Loucy (cell line): ENCODE results near the gene PPARGC1A.

Experiments used
- H2AFZ ChIP-seq: fragments of 200-600 bp; sonication (generic); 2 replicates; pipeline ENCODE4 v1.6.0; 2016; ENCODE audit warnings: antibody characterized with exemption, mild to moderate bottlenecking, low read length, moderate library complexity
- H3F3A ChIP-seq: fragments of 200-600 bp; 2 replicates; pipeline ENCODE4 v1.6.0; 2016; ENCODE audit warnings: antibody characterized with exemption, low read depth, mild to moderate bottlenecking
- H3K27me3 ChIP-seq: fragments of 200-600 bp; sonication (generic); 2 replicates; pipeline ENCODE4 v1.6.1; 2014; ENCODE audit warnings: low read length, mild to moderate bottlenecking; ENCODE audit not compliant: insufficient read depth, poor library complexity, severe bottlenecking
- H3K36me3 ChIP-seq: fragments of 200-600 bp; sonication (generic); 2 replicates; pipeline ENCODE4 v1.6.1; 2016; ENCODE audit warnings: low read length; ENCODE audit not compliant: insufficient read depth
- H3K4me1 ChIP-seq: fragments of 200-600 bp; sonication (generic); 2 replicates; pipeline ENCODE4 v1.5.1; 2014; ENCODE audit warnings: low read length, mild to moderate bottlenecking; ENCODE audit not compliant: insufficient read depth, poor library complexity, severe bottlenecking
- H3K4me2 ChIP-seq: fragments of 200-600 bp; sonication (generic); 2 replicates; pipeline ENCODE4 v1.6.0; 2014; ENCODE audit warnings: antibody characterized with exemption, low read length, low read depth, mild to moderate bottlenecking; ENCODE audit not compliant: poor library complexity, severe bottlenecking
- H3K4me3 ChIP-seq: fragments of 200-600 bp; sonication (generic); 2 replicates; pipeline ENCODE4 v1.5.1; 2014; ENCODE audit warnings: low read length, mild to moderate bottlenecking, mixed read lengths; ENCODE audit not compliant: poor library complexity, severe bottlenecking
- H3K79me2 ChIP-seq: fragments of 200-600 bp; sonication (generic); 2 replicates; pipeline ENCODE4 v1.6.1; 2014; ENCODE audit warnings: low read length; ENCODE audit not compliant: insufficient read depth
- H3K9ac ChIP-seq: fragments of 200-600 bp; sonication (generic); 2 replicates; pipeline ENCODE4 v1.6.0; 2014; ENCODE audit warnings: mild to moderate bottlenecking, low read depth, low read length, moderate library complexity; ENCODE audit not compliant: poor library complexity, severe bottlenecking
- H3K9me2 ChIP-seq: fragments of 200-600 bp; sonication (generic); replicated peaks from 2 replicates; pipeline ENCODE4 v1.6.1; 2016; ENCODE audit warnings: low read depth, low read length, mixed read lengths
- H3K9me3 ChIP-seq: fragments of 200-600 bp; sonication (generic); 2 replicates; pipeline ENCODE4 v1.6.1; 2014; ENCODE audit warnings: mild to moderate bottlenecking, antibody characterized with exemption, low read length, low read depth; ENCODE audit not compliant: insufficient read depth
- H4K20me1 ChIP-seq: fragments of 200-600 bp; sonication (generic); 2 replicates; pipeline ENCODE4 v1.6.0; 2014; ENCODE audit warnings: antibody characterized with exemption, low read length, mild to moderate bottlenecking; ENCODE audit not compliant: insufficient read depth, poor library complexity, severe bottlenecking
- EZH2phosphoT487 ChIP-seq: fragments of 200-600 bp; IDR thresholded peaks from 2 replicates; pipeline ENCODE4 v1.6.1; 2018; ENCODE audit warnings: antibody characterized with exemption, mild to moderate bottlenecking, moderate library complexity, borderline replicate concordance
- TF ChIP-seq, protein P1 (sequence below): fragments of 200-600 bp; sonication (generic); conservative IDR thresholded peaks from 2 replicates; pipeline ENCODE4 v1.5.1; 2014; ENCODE audit warnings: mild to moderate bottlenecking, antibody characterized with exemption, low read length

PPARGC1A gene

DNA sequence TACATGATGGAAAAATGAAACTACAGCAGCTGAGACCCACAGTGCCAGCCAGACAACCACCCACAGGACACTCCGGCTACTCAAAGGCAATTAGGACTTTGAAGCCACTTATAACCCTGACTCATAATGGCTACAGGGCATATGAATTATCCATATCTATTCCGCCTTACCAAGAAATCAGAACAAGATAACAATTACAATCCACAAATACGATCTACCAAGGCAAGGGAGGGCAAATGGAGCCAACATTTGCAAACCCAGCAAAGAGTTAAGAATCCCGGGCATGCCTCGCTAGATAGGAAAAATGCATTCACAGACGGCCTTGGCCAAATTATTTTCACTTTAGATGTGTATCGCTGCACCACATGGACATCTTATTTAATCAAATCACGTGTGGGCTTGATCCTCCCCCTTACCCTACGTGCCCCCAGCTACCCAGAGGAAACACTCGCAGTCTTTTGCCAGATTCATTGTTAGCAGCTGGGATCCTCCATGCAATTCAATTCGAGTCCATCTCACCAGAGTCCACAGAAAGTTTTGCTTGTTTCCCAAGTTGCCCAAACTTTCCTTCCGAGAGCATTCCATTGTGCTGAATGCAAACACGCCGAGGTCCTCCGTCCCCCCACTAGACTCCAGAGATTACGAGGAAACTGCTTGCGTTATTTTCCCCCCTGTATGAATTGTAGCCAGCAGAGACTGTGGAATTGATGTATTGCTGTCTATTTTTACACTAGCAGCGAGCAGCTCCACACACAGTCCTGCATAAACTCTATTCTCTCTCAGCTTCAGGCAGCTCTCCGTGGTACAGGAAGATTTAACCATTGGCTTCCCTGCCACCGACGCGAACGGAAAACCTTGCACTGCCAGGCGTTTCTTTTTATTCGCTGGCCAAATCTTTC lies 1.2 kb downstream of the PPARGC1A start:
- H3K9me3 ChIP-seq = no peaks in the 10 kb centered on the region
- H3K4me1 ChIP-seq = no peaks in the 10 kb centered on the region
- no peak overlapping the region for H3K4me3 ChIP-seq
- no peak overlapping the region for H3K4me2 ChIP-seq
- H3K9me2 ChIP-seq = no peaks in the 10 kb centered on the region
- no peak overlapping the region for H2AFZ ChIP-seq
- H3K27me3 ChIP-seq = no peaks in the 10 kb centered on the region
- no peak for TF ChIP-seq EZH2phosphoT487
- TF ChIP-seq, protein P1, sequence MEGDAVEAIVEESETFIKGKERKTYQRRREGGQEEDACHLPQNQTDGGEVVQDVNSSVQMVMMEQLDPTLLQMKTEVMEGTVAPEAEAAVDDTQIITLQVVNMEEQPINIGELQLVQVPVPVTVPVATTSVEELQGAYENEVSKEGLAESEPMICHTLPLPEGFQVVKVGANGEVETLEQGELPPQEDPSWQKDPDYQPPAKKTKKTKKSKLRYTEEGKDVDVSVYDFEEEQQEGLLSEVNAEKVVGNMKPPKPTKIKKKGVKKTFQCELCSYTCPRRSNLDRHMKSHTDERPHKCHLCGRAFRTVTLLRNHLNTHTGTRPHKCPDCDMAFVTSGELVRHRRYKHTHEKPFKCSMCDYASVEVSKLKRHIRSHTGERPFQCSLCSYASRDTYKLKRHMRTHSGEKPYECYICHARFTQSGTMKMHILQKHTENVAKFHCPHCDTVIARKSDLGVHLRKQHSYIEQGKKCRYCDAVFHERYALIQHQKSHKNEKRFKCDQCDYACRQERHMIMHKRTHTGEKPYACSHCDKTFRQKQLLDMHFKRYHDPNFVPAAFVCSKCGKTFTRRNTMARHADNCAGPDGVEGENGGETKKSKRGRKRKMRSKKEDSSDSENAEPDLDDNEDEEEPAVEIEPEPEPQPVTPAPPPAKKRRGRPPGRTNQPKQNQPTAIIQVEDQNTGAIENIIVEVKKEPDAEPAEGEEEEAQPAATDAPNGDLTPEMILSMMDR = no peak
- no peak overlapping the region for H3K9ac ChIP-seq
- H3K79me2 ChIP-seq = no peaks in the 10 kb centered on the region
- no peaks in the 10 kb centered on the region for H3F3A ChIP-seq
- H4K20me1 ChIP-seq = no peaks in the 10 kb centered on the region
- no peaks in the 10 kb centered on the region for H3K36me3 ChIP-seq

DNA sequence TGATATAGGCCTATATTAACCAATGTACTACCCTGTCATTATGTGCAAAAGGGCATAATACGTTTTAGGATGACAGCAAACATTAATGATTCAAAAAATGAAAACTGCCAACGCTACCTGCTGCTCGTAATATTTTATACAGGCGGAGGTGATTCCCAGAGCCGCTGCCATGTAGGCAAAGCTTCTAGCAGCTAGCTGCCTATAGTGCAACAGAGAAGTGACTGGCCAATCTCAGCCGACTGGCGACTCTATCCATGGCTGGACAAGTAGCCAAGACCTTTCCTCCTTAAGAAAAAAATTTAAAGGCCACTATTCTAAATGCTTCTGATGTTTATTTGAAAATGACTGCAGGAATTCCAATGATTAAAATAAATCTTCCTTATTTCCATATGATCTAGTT lies 1.9 kb downstream of the PPARGC1A start:
- no peaks in the 10 kb centered on the region for H3K27me3 ChIP-seq
- TF ChIP-seq, protein P1 = no peak
- TF ChIP-seq EZH2phosphoT487 = no peak
- H3K9ac ChIP-seq = no peak overlapping the region
- no peaks in the 10 kb centered on the region for H3K36me3 ChIP-seq
- no peaks in the 10 kb centered on the region for H3K9me2 ChIP-seq
- no peak overlapping the region for H3K4me3 ChIP-seq
- H3K4me1 ChIP-seq = no peaks in the 10 kb centered on the region
- H2AFZ ChIP-seq = no peak overlapping the region
- H4K20me1 ChIP-seq = no peaks in the 10 kb centered on the region
- H3K4me2 ChIP-seq = no peak overlapping the region
- H3K79me2 ChIP-seq = no peaks in the 10 kb centered on the region
- no peaks in the 10 kb centered on the region for H3K9me3 ChIP-seq
- no peaks in the 10 kb centered on the region for H3F3A ChIP-seq

DNA sequence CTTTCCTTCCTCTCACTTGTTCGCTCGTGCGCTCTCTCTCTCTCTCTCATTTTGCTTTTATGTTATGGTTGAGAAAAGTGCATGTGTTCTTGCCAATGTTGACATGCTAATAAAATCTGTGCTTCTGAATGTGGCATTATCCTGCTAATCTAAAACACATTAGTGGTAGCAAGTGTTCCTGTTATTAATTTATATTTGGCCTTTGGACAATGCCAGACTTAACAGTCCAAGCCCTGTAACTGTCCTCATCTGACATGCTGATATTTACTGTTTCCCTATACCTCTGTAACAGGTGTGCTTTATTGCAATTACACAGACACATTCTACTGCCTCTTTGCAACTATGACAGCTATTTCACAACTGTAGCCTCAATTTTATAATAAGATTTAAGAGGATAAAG lies 2.7 kb downstream of the PPARGC1A start:
- Histone ChIP-seq H2AFZ (no peak overlapping the region), H3K9ac (no peak overlapping the region), H3K4me3 (no peak overlapping the region), H3K4me2 (no peak overlapping the region), H3K9me3 (no peaks in the 10 kb centered on the region), H4K20me1 (no peaks in the 10 kb centered on the region), H3K27me3 (no peaks in the 10 kb centered on the region), H3K4me1 (no peaks in the 10 kb centered on the region), H3K9me2 (no peaks in the 10 kb centered on the region), H3F3A (no peaks in the 10 kb centered on the region), H3K36me3 (no peaks in the 10 kb centered on the region), H3K79me2 (no peaks in the 10 kb centered on the region)
- TF ChIP-seq, protein P1 = no peak
- TF ChIP-seq EZH2phosphoT487 = no peak
